ENCODE measurements around the gene UNC50. TPM values are rescaled to one million over a fixed set of nuclear protein-coding genes. Genes with fewer than 3 reads are reported as not detected.

UNC50 gene
- total RNA-seq, 6 experiments from 2014 or later: 19.6 to 30.5 (median 22.7) TPM

- 96% methylated on average over 11 of the region's 13 CpGs for WGBS (ENCODE audit: insufficient coverage, low coverage, low lambda C conversion rate, missing lambda C conversion rate)
- H3K36me3 ChIP-seq: peaks cover 0 to 25% (median 2%) of the 10 kb centered on the region in 4 donors
- no peaks in the 10 kb centered on the region for H3K27me3 ChIP-seq
- TF ChIP-seq POLR2A (IDR thresholded peaks at IDR 0.05): no peak
- TF ChIP-seq CTCF (IDR thresholded peaks at IDR 0.05): no peak
- DNase-seq (no peak), ATAC-seq (no peak)
- no peak overlapping the region for H3K4me3 ChIP-seq
- H3K9me3 ChIP-seq: no peaks in the 10 kb centered on the region
- no peak overlapping the region for H3K27ac ChIP-seq
- no peaks in the 10 kb centered on the region for H3K4me1 ChIP-seq
- intact Hi-C loops (cut with DNase I): no loop called here
Measured at GRCh38 chr2:98569915-98570314, 38.5 kb upstream of the UNC50 start.

DNA sequence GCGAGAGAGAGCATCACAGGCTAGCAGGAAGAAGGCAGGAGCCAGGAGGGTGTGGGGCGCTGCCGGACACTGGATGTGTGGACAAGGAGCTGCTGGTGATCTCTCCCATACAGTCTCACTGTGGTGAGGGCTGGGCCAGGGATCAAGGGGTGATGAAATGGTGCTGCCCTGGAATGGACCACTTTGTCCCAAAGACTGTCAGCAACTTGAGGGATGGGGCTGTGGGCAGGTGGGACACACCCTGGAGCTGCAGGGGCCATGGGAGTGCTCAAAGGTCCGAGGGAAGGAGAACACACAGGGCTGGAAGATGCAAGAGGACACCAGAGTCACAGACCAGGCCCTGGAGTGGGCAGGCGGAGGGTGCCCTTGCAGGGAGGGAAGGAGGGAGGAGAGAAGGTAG lies 38.0 kb upstream of the UNC50 start:
- WGBS (ENCODE audit: insufficient coverage, low coverage, low lambda C conversion rate, missing lambda C conversion rate): 92% methylated on average over 2 of the region's 5 CpGs
- ATAC-seq (no peak), DNase-seq (no peak)
- Histone ChIP-seq H3K27ac (no peak overlapping the region), H3K4me1 (no peaks in the 10 kb centered on the region), H3K4me3 (no peak overlapping the region), H3K9me3 (no peaks in the 10 kb centered on the region), H3K27me3 (no peaks in the 10 kb centered on the region), H3K36me3 (peaks cover 0 to 25% (median under 1%) of the 10 kb centered on the region in 4 donors)
- no peak for TF ChIP-seq CTCF (IDR thresholded peaks at IDR 0.05)
- intact Hi-C loops (cut with DNase I): no loop called here

DNA sequence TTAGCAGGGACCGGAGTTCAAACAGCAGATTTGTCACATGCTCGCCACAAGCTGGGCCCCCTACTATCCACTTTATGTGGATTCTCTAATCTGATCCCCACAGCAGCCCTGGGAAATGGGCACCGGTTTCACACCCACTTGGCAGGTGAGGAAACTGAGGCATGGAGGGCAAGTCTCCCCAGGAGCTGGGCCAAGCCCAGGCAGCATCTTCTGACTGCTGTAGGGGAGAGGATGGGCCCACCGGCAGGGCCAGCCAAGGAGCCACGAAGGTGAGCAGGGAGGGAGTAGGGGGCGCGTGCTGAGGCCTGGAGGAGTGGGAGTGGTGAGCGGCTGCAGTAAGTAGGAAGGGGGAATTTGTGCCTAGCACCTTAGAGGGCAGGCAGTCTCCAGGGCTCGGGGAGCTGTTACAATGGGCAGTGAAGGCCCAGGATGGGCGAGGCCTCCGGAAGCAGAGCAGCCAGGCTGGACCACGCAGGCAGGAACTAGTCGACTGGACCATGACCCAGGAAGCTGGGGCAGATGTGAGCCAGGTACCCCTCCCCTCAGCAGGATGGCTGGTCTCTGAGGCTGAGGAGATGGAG lies 37.2 kb upstream of the UNC50 start:
- H3K4me3 ChIP-seq: no peak overlapping the region
- peak in 1 of 3 donors; percentile 26 for DNase-seq
- no peak overlapping the region for H3K27ac ChIP-seq
- WGBS (ENCODE audit: insufficient coverage, low coverage, low lambda C conversion rate, missing lambda C conversion rate): 60% methylated on average over 1 of the region's 13 CpGs
- no peaks in the 10 kb centered on the region for H3K4me1 ChIP-seq
- no peaks in the 10 kb centered on the region for H3K9me3 ChIP-seq
- peaks cover 0 to 22% (median 0%) of the 10 kb centered on the region in 4 donors for H3K36me3 ChIP-seq
- ATAC-seq: no peak
- no peaks in the 10 kb centered on the region for H3K27me3 ChIP-seq
- TF ChIP-seq CTCF (IDR thresholded peaks at IDR 0.05) (no peak), POLR2A (IDR thresholded peaks at IDR 0.05) (no peak)
- intact Hi-C loops (cut with DNase I): no loop called here

DNA sequence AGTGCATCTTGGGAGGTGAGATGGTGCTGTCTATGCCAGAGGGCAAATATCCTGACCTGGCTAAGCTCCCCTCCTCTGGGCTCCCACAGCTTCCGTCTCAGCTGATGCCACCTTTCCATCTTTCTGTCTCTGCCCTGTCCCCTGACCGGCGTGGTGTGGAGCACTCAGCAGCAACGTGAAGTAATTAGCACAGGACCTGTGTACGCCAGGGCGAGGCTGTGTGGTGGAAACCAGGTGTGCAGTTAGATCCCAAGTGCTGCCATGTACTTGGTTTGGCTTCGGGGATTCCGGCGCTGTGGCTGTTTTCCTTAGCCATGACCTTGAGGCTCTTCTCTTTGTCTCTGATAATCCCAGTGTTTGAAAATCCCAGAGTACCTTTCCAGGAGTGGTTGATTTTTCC lies 36.6 kb upstream of the UNC50 start:
- Histone ChIP-seq H3K9me3 (no peaks in the 10 kb centered on the region), H3K27ac (no peak overlapping the region), H3K4me3 (no peak overlapping the region), H3K4me1 (no peaks in the 10 kb centered on the region), H3K36me3 (peaks cover 0 to 22% (median 0%) of the 10 kb centered on the region in 4 donors), H3K27me3 (no peaks in the 10 kb centered on the region)
- TF ChIP-seq CTCF (IDR thresholded peaks at IDR 0.05): no peak
- no peak for TF ChIP-seq POLR2A (IDR thresholded peaks at IDR 0.05)
- 100% methylated on average over 1 of the region's 9 CpGs for WGBS (ENCODE audit: insufficient coverage, low coverage, low lambda C conversion rate, missing lambda C conversion rate)
- intact Hi-C loops (cut with DNase I): no loop called here
- no peak for ATAC-seq
- peak in 1 of 3 donors; percentile 29 for DNase-seq

DNA sequence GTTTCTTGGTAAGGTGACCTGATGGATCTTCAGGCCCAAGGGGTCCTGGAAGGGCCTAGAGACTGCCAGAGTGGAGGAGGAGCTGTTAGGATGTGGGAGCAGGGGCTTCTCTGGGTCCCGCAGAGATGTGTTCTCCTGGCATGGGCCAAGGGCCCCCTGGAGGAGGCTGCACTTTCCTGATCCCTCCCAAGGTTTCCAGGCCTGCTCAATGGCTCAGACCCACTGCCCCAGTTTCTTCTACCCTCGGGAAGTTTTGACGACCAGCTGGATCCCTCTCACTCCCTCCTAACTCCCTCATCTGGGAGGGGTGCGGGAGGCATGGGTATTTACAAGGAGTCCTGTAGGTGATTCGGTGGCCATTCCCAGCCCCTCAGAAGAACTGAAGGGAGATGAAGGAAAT lies 36.2 kb upstream of the UNC50 start:
- DNase-seq (no peak), ATAC-seq (no peak)
- H3K4me3 ChIP-seq: no peak overlapping the region
- H3K4me1 ChIP-seq: no peaks in the 10 kb centered on the region
- peaks cover 0 to 22% (median 0%) of the 10 kb centered on the region in 4 donors for H3K36me3 ChIP-seq
- no peak overlapping the region for H3K27ac ChIP-seq
- intact Hi-C loops (cut with DNase I): no loop called here
- H3K9me3 ChIP-seq: no peaks in the 10 kb centered on the region
- 60% methylated on average over 2 of the region's 5 CpGs for WGBS (ENCODE audit: insufficient coverage, low coverage, low lambda C conversion rate, missing lambda C conversion rate)
- H3K27me3 ChIP-seq: no peaks in the 10 kb centered on the region
- TF ChIP-seq POLR2A (IDR thresholded peaks at IDR 0.05) (no peak), CTCF (IDR thresholded peaks at IDR 0.05) (no peak)
